GM12878 (cell line): Measurements from ENCODE around the gene ACADVL. TPM values are rescaled to one million over a fixed set of nuclear protein-coding genes. Genes with fewer than 3 reads are reported as not detected.

Source experiments
- ATAC-seq: fragments of 200-7000 bp; cut with Tn5 transposase; 3 replicates; pipeline ENCODE4 v1.9.1; 2020; ENCODE audit warnings: mild to moderate bottlenecking, moderate library complexity
- BruUV-seq: library from RNA; stranded (reverse); fragments of 400-500 nt; replicated peaks from 2 replicates; lab custom pipeline; 2021; lab: Mats Ljungman, UMichigan
- CTCF ChIA-PET: fragments of 300-600 bp; sonication (Branson Sonifier 250); formaldehyde crosslinking; extraction: SDS; loops from one replicate; lab custom pipeline; 2021; ENCODE audit warnings: inconsistent platforms; lab: Yijun Ruan, JAX
- POLR2A ChIA-PET: fragments of 350-600 bp; formaldehyde crosslinking; extraction: SDS; loops from one replicate; lab custom pipeline; 2021; ENCODE audit warnings: inconsistent platforms; lab: Charles Lee
- RAD21 ChIA-PET: fragments of 300-600 bp; sonication (Branson Sonifier 250); formaldehyde crosslinking; loops from one replicate; lab custom pipeline; 2023; ENCODE audit warnings: antibody characterized with exemption; ENCODE audit not compliant: unreplicated experiment; lab: Charles Lee
- SMC1A ChIA-PET: fragments of 300-600 bp; sonication (Branson Sonifier 250); formaldehyde crosslinking; loops from one replicate; lab custom pipeline; 2023; ENCODE audit not compliant: unreplicated experiment, uncharacterized antibody; lab: Charles Lee
- DNase-seq: peaks from one replicate; pipeline ENCODE4 v3.0.0-alpha.2; 2011; ENCODE audit warnings: low read depth, low spot score
- FAIRE-seq: peaks from 3 replicates; lab custom pipeline; 2011; peaks lifted over from hg19 to GRCh38; lab: Jason Lieb, UNC
- H2AFZ ChIP-seq: 2 replicates; pipeline ENCODE4 v1.6.0; 2011; ENCODE audit warnings: low read depth, low read length, control low read depth; ENCODE audit not compliant: control insufficient read depth
- H3K27ac ChIP-seq: 2 replicates; pipeline ENCODE4 v1.5.1; 2011; ENCODE audit warnings: control low read depth; ENCODE audit not compliant: control insufficient read depth, insufficient read depth
- H3K27me3 ChIP-seq, 2 experiments: replicated peaks in 1 of 2; 2 replicates each; pipeline versions ENCODE4 v1.6.0 to v1.6.1; 2011; ENCODE audit warnings: low read length in 1 of 2; ENCODE audit not compliant: control insufficient read depth in 2 of 2, insufficient read depth in 2 of 2
- H3K36me3 ChIP-seq, 2 experiments: 2 replicates each; pipeline ENCODE4 v1.5.1; 2011; ENCODE audit warnings: low read length in 1 of 2; ENCODE audit not compliant: control insufficient read depth in 2 of 2, insufficient read depth in 2 of 2
- H3K4me1 ChIP-seq: 2 replicates; pipeline ENCODE4 v1.6.1; 2011; ENCODE audit warnings: mild to moderate bottlenecking, low read length, moderate library complexity, mixed read lengths; ENCODE audit not compliant: control insufficient read depth, insufficient read depth
- H3K4me2 ChIP-seq: 2 replicates; pipeline ENCODE4 v1.6.0; 2011; ENCODE audit warnings: control low read depth; ENCODE audit not compliant: control insufficient read depth, insufficient read depth
- H3K4me3 ChIP-seq: fragments of 200-600 bp; sonication (generic); 2 replicates; pipeline ENCODE4 v1.5.1; 2016
- H3K79me2 ChIP-seq: 2 replicates; pipeline ENCODE4 v1.6.0; 2011; ENCODE audit warnings: low read length; ENCODE audit not compliant: control insufficient read depth, insufficient read depth
- H3K9ac ChIP-seq: 2 replicates; pipeline ENCODE4 v1.8.0; 2011; ENCODE audit warnings: low read length, control low read depth, mixed read lengths; ENCODE audit not compliant: control insufficient read depth, insufficient read depth
- H3K9me3 ChIP-seq: replicated peaks from 3 replicates; pipeline ENCODE4 v1.5.1; 2011; ENCODE audit warnings: mild to moderate bottlenecking, low read length; ENCODE audit not compliant: control insufficient read depth, insufficient read depth
- H4K20me1 ChIP-seq: 2 replicates; pipeline ENCODE4 v1.6.0; 2011; ENCODE audit not compliant: control insufficient read depth, insufficient read depth
- BHLHE40 ChIP-seq, 2 experiments: fragments of 450-650 bp in 1 of 2; IDR thresholded peaks; 2 replicates each; pipeline ENCODE4 v1.6.1; 2011 to 2017; ENCODE audit warnings: low read depth in 2 of 2, borderline replicate concordance in 1 of 2, improper control_type of control experiment in 1 of 2, low read length in 1 of 2, mild to moderate bottlenecking in 1 of 2
- CHD4 ChIP-seq: fragments of 200-600 bp; sonication (generic); IDR thresholded peaks from 2 replicates; pipeline ENCODE4 v1.6.1; 2016; ENCODE audit warnings: mild to moderate bottlenecking
- CREM ChIP-seq: IDR thresholded peaks from 2 replicates; pipeline ENCODE4 v1.6.1; 2014; ENCODE audit warnings: antibody characterized with exemption, low read depth
- EED ChIP-seq: sonication (generic); IDR thresholded peaks from 2 replicates; pipeline ENCODE4 v1.6.1; 2016; ENCODE audit warnings: antibody characterized with exemption, low read depth
- EGR1 ChIP-seq, 2 experiments: IDR thresholded peaks; 1 replicate in 1 of 2; 2 replicates in 1 of 2; pipeline ENCODE4 v1.6.1; 2011 to 2012; ENCODE audit warnings: low read depth in 2 of 2, low read length in 2 of 2, borderline replicate concordance in 1 of 2, mild to moderate bottlenecking in 1 of 2, moderate library complexity in 1 of 2
- HDAC2 ChIP-seq: fragments of 200-600 bp; sonication (generic); IDR thresholded peaks from 2 replicates; pipeline ENCODE4 v1.6.1; 2017
- HDAC6 ChIP-seq: fragments of 200-600 bp; sonication (generic); IDR thresholded peaks from one replicate; pipeline ENCODE4 v1.8.0; 2017; ENCODE audit warnings: antibody characterized with exemption; ENCODE audit not compliant: unreplicated experiment
- MTA3 ChIP-seq: IDR thresholded peaks from 2 replicates; pipeline ENCODE4 v1.6.1; 2012; ENCODE audit warnings: low read length, inconsistent platforms, borderline replicate concordance
- POLR2A ChIP-seq: IDR thresholded peaks from 2 replicates; pipeline ENCODE4 v1.6.1; 2011; ENCODE audit warnings: low read depth, mild to moderate bottlenecking, low read length
- POLR2AphosphoS5 ChIP-seq: IDR thresholded peaks from 2 replicates; pipeline ENCODE4 v1.6.1; 2011; ENCODE audit warnings: mild to moderate bottlenecking, low read length, inconsistent platforms
- RAD51 ChIP-seq: fragments of 450-650 bp; IDR thresholded peaks from 2 replicates; pipeline ENCODE4 v1.6.1; 2016; ENCODE audit warnings: moderate library complexity, mild to moderate bottlenecking, inconsistent platforms
- SMAD1 ChIP-seq: fragments of 450-650 bp; IDR thresholded peaks from 2 replicates; pipeline ENCODE4 v1.6.1; 2018; ENCODE audit warnings: mild to moderate bottlenecking, low read depth; ENCODE audit not compliant: partially characterized antibody
- SREBF1 ChIP-seq: IDR thresholded peaks from 2 replicates; pipeline ENCODE4 v1.6.1; 2012; ENCODE audit warnings: mild to moderate bottlenecking, low read length
- TBL1XR1 ChIP-seq: IDR thresholded peaks from 2 replicates; pipeline ENCODE4 v1.6.1; 2012; ENCODE audit warnings: low read depth, low read length, improper control_type of control experiment
- ZNF384 ChIP-seq: IDR thresholded peaks from 2 replicates; pipeline ENCODE4 v1.6.1; 2012; ENCODE audit warnings: low read depth, mild to moderate bottlenecking, low read length, improper control_type of control experiment, borderline replicate concordance
- WGBS: methylation state at CpG from one replicate; pipeline ENCODE4 v1.1.6; 2016; ENCODE audit warnings: low lambda C conversion rate; ENCODE audit not compliant: insufficient replicate concordance, insufficient coverage; ENCODE audit errors: missing lambda C conversion rate; 5-methylcytosine and 5-hydroxymethylcytosine counted together
- in situ Hi-C: fragments of 300-500 bp; cut with MboI; formaldehyde crosslinking; loops from 9 replicates; pipeline ENCODE4 v1.14.3; 2018; ENCODE audit warnings: mixed read lengths
- intact Hi-C: fragments of 100-400 bp; cut with micrococcal nuclease; formaldehyde crosslinking; loops from one replicate; pipeline ENCODE4 v1.14.2; 2022; ENCODE audit not compliant: unreplicated experiment
- polyA plus RNA-seq, 11 experiments: library from polyadenylated mRNA; depleted of rRNA in 4 of 11; unstranded in 6 of 11; stranded (reverse) in 5 of 11; fragments of >200 nt; fragmentation: Nextera tagmentation in 4 of 11; fragmentation: Illumina TruSeq in 1 of 11; extraction: Ambion mirVana in 4 of 11; extraction: Trizol in 1 of 11; gene quantifications; 1 replicate in 1 of 11; 2 replicates in 10 of 11; pipeline versions ENCODE4 v1.2.1 to v1.2.3, GENCODE V29; 2011 to 2016; ENCODE audit warnings: inconsistent platforms in 2 of 11, missing spikeins in 2 of 11, low read depth in 1 of 11
- total RNA-seq, 4 experiments: library from RNA; depleted of rRNA in 3 of 4; stranded (reverse); fragments of >200 nt in 3 of 4; fragmentation: Illumina TruSeq in 1 of 4; extraction: Trizol in 1 of 4; gene quantifications; 2 replicates each; pipeline versions ENCODE4 v1.2.1 to v1.2.3, GENCODE V29; 2013 to 2021

Gene ACADVL
- total and polyA plus RNA-seq, 10 of the 15 experiments (the other 5 are each of a cell fraction or from before 2014, with no cell fraction given): 25.4 to 232 (median 180) TPM

- POLR2A ChIA-PET: no interaction called here
- peak overlapping the region; percentile 43 for H3K9ac ChIP-seq
Measured at GRCh38 chr17:7260651-7261378, 41.1 kb downstream of the ACADVL start.

GRCh38 chr17:7261379-7262191 lies 41.8 kb downstream of the ACADVL start:
- H3K79me2 ChIP-seq: no peaks in the 10 kb centered on the region
- H3K36me3 ChIP-seq: peaks cover 0 to 3% of the 10 kb centered on the region in 2 experiments; a peak in 1 of 4 replicates
- no peak overlapping the region for H3K27ac ChIP-seq
- intact Hi-C loops (no loop called here), in situ Hi-C loops (no loop called here)
- peak overlapping the region; percentile 43 for H3K9ac ChIP-seq
- H3K4me3 ChIP-seq: peak overlapping the region; percentile 64
- ChIA-PET RAD21 (no interaction called here), CTCF (no interaction called here), POLR2A (no interaction called here), SMC1A (no interaction called here)
- TF ChIP-seq TBL1XR1 (no peak), HDAC2 (no peak), EED (no peak), CREM (no peak), ZNF384 (no peak), EGR1 (IDR thresholded peaks at IDR 0.05; ENCODE audit: borderline replicate concordance in 1 of 2, low read depth in 2 of 2, low read length in 2 of 2) (peak in 1 of 2 experiments; percentile 73; a peak in 1 of 3 replicates), SREBF1 (no peak), BHLHE40 (IDR thresholded peaks at IDR 0.05; ENCODE audit: borderline replicate concordance in 1 of 2, low read depth in 2 of 2, low read length in 1 of 2) (peak in 1 of 2 experiments; percentile 37; a peak in 1 of 4 replicates), HDAC6 (no peak), POLR2AphosphoS5 (no peak)
- H2AFZ ChIP-seq: peak overlapping the region; percentile 65
- no TSS peak for BruUV-seq
- FAIRE-seq (no peak), ATAC-seq (peak; percentile 48), DNase-seq (no peak)
- H3K27me3 ChIP-seq: peaks cover 3 to 5% of the 10 kb centered on the region in 2 experiments; a peak in 2 of 4 replicates
- peaks cover 17% of the 10 kb centered on the region for H3K4me1 ChIP-seq
- no peaks in the 10 kb centered on the region for H4K20me1 ChIP-seq
- 32% methylated on average over 47 of the region's 71 CpGs for WGBS
- H3K4me2 ChIP-seq: peak overlapping the region; percentile 86
- no peaks in the 10 kb centered on the region for H3K9me3 ChIP-seq

More at GRCh38 chr17:7260651-7261378, 41.1 kb downstream of the ACADVL start:
- intact Hi-C loops (no loop called here), in situ Hi-C loops (no loop called here)
- Histone ChIP-seq H4K20me1 (no peaks in the 10 kb centered on the region), H3K36me3 (peaks cover 0 to 8% of the 10 kb centered on the region in 2 experiments; a peak in 2 of 4 replicates), H3K9me3 (no peaks in the 10 kb centered on the region), H3K27me3 (peaks cover 3 to 5% of the 10 kb centered on the region in 2 experiments; a peak in 2 of 4 replicates), H3K4me1 (peaks cover 17% of the 10 kb centered on the region), H3K4me2 (peak overlapping the region; percentile 86), H3K27ac (no peak overlapping the region), H2AFZ (peak overlapping the region; percentile 65), H3K4me3 (peak overlapping the region; percentile 64), H3K79me2 (no peaks in the 10 kb centered on the region)
- DNase-seq: no peak
- ChIA-PET CTCF (no interaction called here), RAD21 (no interaction called here), SMC1A (no interaction called here)
- no peak for TF ChIP-seq CHD4
- no peak for TF ChIP-seq RAD51
- TF ChIP-seq POLR2A: peak; percentile 69
- TF ChIP-seq SMAD1: no peak
- no peak for TF ChIP-seq MTA3
- TF ChIP-seq ZNF384: no peak
- WGBS: 8% methylated on average over 38 of the region's 54 CpGs
- no peak for FAIRE-seq
- ATAC-seq: peak; percentile 48
- BruUV-seq: no TSS peak
